PFSK-1 (cell line): ENCODE data around the gene KHSRP.

Experiments
- POLR2AphosphoS5 ChIP-seq: IDR thresholded peaks from 2 replicates; pipeline ENCODE4 v1.6.1; 2012; ENCODE audit warnings: low read depth, mild to moderate bottlenecking, control low read depth, low read length, moderate library complexity
- TF ChIP-seq, protein P1 (sequence below), 2 experiments: IDR thresholded peaks; 2 replicates each; pipeline versions ENCODE4 v1.6.1 to v1.8.0; 2011 to 2012; ENCODE audit warnings: low read depth in 2 of 2, low read length in 2 of 2, control low read depth in 1 of 2, inconsistent platforms in 1 of 2, mild to moderate bottlenecking in 1 of 2, moderate library complexity in 1 of 2; ENCODE audit not compliant: insufficient read depth in 1 of 2

GRCh38 chr19:6429419-6430221 is 5.0 kb upstream of the KHSRP start:
- TF ChIP-seq POLR2AphosphoS5: no peak
- TF ChIP-seq, protein P1, sequence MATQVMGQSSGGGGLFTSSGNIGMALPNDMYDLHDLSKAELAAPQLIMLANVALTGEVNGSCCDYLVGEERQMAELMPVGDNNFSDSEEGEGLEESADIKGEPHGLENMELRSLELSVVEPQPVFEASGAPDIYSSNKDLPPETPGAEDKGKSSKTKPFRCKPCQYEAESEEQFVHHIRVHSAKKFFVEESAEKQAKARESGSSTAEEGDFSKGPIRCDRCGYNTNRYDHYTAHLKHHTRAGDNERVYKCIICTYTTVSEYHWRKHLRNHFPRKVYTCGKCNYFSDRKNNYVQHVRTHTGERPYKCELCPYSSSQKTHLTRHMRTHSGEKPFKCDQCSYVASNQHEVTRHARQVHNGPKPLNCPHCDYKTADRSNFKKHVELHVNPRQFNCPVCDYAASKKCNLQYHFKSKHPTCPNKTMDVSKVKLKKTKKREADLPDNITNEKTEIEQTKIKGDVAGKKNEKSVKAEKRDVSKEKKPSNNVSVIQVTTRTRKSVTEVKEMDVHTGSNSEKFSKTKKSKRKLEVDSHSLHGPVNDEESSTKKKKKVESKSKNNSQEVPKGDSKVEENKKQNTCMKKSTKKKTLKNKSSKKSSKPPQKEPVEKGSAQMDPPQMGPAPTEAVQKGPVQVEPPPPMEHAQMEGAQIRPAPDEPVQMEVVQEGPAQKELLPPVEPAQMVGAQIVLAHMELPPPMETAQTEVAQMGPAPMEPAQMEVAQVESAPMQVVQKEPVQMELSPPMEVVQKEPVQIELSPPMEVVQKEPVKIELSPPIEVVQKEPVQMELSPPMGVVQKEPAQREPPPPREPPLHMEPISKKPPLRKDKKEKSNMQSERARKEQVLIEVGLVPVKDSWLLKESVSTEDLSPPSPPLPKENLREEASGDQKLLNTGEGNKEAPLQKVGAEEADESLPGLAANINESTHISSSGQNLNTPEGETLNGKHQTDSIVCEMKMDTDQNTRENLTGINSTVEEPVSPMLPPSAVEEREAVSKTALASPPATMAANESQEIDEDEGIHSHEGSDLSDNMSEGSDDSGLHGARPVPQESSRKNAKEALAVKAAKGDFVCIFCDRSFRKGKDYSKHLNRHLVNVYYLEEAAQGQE (IDR thresholded peaks at IDR 0.05; ENCODE audit: insufficient read depth in 1 of 2, low read depth in 2 of 2, low read length in 2 of 2): no peak
